Tibial nerve (tissue), 4 donors: ENCODE measurements around the gene RBL2.

Experiments used
- EP300 ChIP-seq, 2 donors: sonication (generic); formaldehyde crosslinking; IDR thresholded peaks; one replicate each; pipeline ENCODE4 v1.6.1; 2017; ENCODE audit warnings: antibody characterized with exemption in 2 of 2, mild to moderate bottlenecking in 1 of 2
- POLR2A ChIP-seq, 2 donors: fragments of 450-650 bp; IDR thresholded peaks; one replicate each; pipeline ENCODE4 v1.6.1; 2017; ENCODE audit warnings: antibody characterized with exemption in 2 of 2, mild to moderate bottlenecking in 2 of 2, moderate library complexity in 2 of 2
- TF ChIP-seq, protein P1 (sequence below), 5 experiments: fragments of 200-600 bp in 3 of 5; fragments of 450-650 bp in 2 of 5; sonication (generic) in 3 of 5; IDR thresholded peaks; one replicate each; pipeline ENCODE4 v1.5.1; 2016 to 2019; ENCODE audit warnings: antibody characterized with exemption in 5 of 5, mild to moderate bottlenecking in 3 of 5, moderate library complexity in 2 of 5

DNA sequence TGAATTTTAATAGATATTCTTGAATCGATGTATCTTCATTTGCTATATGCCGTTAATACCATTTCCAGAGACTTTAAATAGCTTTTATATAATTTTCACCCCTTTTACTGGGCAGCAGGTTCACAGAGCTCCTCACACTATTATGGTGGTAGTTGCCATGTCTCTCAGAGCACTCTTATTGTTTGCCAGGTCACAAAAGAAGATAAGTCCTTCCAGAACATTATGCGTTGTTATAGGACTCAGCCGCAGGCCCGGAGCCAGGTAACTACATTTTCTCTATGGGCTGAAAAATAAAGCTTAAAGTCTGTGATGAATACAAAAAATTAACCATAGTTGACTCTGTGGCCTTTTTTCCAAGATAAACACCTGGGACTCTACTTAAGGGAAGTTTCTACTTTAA is 44.7 kb downstream of the RBL2 start:
- no peak for TF ChIP-seq POLR2A (IDR thresholded peaks at IDR 0.05)
- TF ChIP-seq, protein P1, sequence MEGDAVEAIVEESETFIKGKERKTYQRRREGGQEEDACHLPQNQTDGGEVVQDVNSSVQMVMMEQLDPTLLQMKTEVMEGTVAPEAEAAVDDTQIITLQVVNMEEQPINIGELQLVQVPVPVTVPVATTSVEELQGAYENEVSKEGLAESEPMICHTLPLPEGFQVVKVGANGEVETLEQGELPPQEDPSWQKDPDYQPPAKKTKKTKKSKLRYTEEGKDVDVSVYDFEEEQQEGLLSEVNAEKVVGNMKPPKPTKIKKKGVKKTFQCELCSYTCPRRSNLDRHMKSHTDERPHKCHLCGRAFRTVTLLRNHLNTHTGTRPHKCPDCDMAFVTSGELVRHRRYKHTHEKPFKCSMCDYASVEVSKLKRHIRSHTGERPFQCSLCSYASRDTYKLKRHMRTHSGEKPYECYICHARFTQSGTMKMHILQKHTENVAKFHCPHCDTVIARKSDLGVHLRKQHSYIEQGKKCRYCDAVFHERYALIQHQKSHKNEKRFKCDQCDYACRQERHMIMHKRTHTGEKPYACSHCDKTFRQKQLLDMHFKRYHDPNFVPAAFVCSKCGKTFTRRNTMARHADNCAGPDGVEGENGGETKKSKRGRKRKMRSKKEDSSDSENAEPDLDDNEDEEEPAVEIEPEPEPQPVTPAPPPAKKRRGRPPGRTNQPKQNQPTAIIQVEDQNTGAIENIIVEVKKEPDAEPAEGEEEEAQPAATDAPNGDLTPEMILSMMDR (IDR thresholded peaks at IDR 0.05) = no peak
- TF ChIP-seq EP300 (IDR thresholded peaks at IDR 0.05) = no peak
